ENCODE results near the gene TGDS.
"Not testable (repeated sequence)": the region's sequence is repeated elsewhere in the genome, so short reads cannot be mapped to it uniquely, and the experiment has no call there.

The TGDS gene

GRCh38 chr13:94552095-94552494 lies 43.9 kb downstream of the TGDS start:
- DNase-seq (ENCODE audit: low read depth) = no peak

GRCh38 chr13:94550062-94550738 lies 45.8 kb downstream of the TGDS start:
- DNase-seq (ENCODE audit: low read depth) = no peak

DNA sequence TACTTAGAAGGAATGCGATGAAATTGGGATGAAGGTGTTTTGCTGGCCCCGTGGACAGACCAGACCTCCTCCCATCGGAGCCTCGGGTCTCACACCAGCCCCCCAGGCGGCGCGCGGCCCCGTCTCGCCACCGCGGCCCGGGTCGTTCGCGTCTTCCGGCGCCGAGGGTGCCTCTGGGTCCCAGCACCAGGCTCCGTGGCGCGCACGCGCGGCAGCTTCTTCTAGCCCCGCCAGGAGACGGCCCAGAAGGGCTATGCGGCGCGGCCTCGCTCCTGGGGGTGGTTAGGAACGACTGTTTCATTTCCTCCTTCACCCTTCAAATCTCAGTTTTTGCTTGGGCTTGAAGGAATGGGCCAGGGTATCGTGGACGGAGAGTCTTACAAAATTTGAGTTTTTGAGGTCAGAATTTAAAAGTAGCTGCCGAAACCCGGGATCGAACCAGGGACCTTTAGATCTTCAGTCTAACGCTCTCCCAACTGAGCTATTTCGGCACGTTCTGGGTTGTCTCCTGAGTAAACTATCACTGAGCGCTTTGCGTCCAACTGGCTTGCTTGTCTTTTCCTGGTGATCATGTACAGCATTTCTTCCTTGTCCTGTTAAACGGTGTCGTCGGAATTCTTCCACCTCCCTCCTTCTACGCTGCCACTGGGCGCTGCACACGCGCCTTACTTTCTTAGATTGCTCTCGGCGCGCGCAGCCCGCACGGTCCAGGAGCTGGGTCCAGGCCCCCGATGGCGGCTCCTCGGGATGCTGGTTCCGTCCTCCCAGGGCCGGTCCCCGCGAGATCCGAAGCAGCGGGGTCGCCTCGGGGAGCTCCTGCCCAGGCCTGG lies 46.5 kb downstream of the TGDS start:
- peak; percentile 97 for DNase-seq (ENCODE audit: low read depth)

- peak; percentile 30 for DNase-seq (ENCODE audit: low read depth)
Observed at GRCh38 chr13:94548821-94549231, 47.1 kb downstream of the TGDS start.

DNA sequence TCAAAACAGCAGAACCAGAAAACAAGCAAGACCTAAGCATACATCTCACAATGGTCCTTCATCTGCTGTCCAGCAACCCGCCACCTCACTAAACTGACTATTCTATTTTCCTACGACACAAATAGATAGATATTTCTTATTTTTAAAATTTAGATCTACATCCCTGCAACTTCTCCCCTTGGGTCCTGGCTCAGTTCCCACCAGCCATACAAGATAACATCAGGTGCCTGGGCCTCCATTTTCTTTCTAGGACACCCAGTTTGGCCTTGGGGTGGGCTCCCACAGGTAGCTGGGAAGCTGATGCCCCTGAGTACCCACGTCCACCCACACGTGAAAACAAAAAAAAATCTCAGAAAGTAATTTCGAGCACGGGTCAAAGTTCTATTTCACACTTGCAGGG lies 47.6 kb downstream of the TGDS start:
- no peak for DNase-seq (ENCODE audit: low read depth)

- DNase-seq (ENCODE audit: low read depth) = no peak
Observed at GRCh38 chr13:94546061-94546839, 49.7 kb downstream of the TGDS start.

DNA sequence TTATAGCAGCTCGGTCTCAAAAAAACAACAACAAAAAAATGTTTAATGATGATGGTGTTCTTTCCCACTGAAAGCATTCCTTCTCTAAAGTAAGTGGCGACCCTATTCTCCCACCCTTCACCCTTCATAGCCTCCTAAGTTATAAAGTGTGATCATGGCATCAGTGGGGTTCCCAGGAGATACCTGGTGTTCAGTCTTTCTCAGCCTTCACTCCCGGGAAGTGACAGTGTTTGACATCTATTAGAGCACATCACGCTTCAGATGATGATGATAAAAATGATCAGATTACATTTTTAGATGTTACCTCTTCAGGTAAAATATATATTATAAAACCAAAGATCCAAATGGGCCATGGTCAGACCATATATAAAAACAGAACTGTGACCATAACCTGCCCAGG lies 51.0 kb downstream of the TGDS start:
- DNase-seq (ENCODE audit: low read depth) = no peak

DNA sequence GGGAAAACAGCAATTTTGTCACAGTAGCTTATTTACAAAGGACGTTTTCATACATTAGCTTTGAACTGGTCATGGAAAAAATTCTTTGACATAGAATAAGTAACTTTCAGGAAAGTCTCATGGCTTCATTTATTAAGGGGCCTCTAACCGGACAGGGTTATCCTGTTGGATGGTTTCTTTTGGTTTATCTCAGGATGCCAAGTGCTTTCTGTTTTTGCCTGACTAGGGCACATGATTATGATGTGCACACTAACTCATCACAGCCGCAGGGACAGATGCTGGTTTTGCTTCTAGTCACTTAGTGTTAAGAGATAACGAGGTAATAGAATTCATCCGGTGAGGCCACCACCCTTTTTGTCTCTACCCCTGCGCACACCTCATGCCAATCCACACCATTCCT lies 53.0 kb downstream of the TGDS start:
- DNase-seq (ENCODE audit: low read depth) = no peak

- DNase-seq (ENCODE audit: low read depth) = no peak
Observed at GRCh38 chr13:94537740-94538630, 58.0 kb downstream of the TGDS start.

- DNase-seq (ENCODE audit: low read depth) = no peak
Observed at GRCh38 chr13:94535775-94536174, 60.2 kb downstream of the TGDS start.

- DNase-seq (ENCODE audit: low read depth) = no peak
Observed at GRCh38 chr13:94535231-94535630, 60.7 kb downstream of the TGDS start.

GRCh38 chr13:94534166-94534565 lies 61.8 kb downstream of the TGDS start:
- DNase-seq (ENCODE audit: low read depth) = no peak

GRCh38 chr13:94532278-94532677 lies 63.7 kb downstream of the TGDS start:
- not testable (repeated sequence) for DNase-seq (ENCODE audit: low read depth)

DNA sequence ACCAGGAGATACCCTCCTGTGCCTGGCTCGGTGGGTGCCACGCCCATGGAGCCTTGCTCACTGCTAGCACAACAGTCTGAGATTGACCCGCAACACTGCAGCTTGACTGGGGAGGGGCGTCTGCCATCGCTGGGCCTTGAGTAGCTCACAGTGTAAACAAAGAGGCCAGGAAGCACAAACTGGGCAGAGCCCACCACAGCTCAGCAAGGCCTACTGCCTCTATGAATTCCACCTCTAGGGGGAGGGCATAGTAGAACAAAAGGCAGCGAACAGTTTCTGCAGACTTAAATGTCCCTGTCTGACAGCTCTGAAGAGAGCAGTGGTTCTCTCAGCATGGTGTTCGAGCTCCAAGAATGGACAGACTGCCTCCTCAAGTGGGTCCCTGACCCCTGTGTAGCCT lies 69.0 kb downstream of the TGDS start:
- not testable (repeated sequence) for DNase-seq (ENCODE audit: low read depth)

DNA sequence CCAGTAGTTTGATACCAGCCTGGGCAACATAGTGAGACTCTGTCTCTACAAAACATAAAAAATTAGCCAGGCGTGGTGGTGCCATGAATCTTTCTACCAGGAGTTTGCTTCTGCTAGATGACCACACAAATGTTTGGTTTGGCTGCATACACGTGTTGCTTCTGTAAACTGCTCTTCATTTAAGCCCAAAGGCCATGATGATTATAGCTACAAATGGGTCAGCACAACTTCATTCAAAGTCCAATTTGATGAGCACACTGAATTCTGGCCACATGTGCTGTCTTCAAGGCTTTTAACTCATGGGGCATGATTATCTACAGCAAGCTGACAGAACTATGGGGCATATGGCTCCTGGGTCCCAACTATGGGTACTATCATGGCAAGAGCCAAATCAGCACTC lies 70.2 kb downstream of the TGDS start:
- no peak for DNase-seq (ENCODE audit: low read depth)

DNA sequence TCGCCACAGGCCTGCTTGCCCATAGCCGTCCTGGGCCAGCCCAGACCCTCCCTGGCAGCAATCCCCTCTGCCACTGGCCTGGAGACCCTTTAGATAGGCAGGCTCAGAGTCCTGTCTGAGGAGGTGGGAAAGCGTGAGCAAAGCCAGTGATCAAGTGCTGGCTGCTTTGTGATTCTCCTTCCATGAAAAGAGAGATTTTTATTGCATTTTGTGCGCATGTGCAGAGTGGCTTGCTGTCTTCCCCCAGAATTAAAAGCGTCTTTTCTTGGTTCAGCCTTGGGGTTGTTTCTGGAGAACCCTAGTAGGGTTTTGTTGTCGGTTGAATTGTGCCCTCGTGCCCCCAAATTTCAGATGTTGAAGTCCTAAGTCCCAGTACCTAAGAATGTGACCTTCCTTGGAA lies 71.5 kb downstream of the TGDS start:
- DNase-seq (ENCODE audit: low read depth) = no peak

Data from fibroblast of gingiva (primary cell).